Endometrial microvascular endothelial cells (primary cell): Measurements from ENCODE around the gene KCNQ5. TPM values are rescaled to one million over a fixed set of nuclear protein-coding genes. Genes with fewer than 3 reads are reported as not detected.

Source experiments
- in situ Hi-C: cut with HindIII; loops from 2 replicates; pipeline ENCODE4 v1.10.0; 2017; ENCODE audit warnings: low sequenced_read_pairs, low pct_unique_long_range_greater_than_20kb; ENCODE audit errors: inconsistent ontology term
- total RNA-seq: library from RNA; depleted of rRNA; stranded (reverse); fragments of >200 nt; gene quantifications from one replicate; pipeline ENCODE4 v1.2.3, GENCODE V29; 2015; ENCODE audit errors: inconsistent ontology term

KCNQ5 gene
- total RNA-seq, 1 donor from 2014 or later: not detected

- in situ Hi-C loops: no loop called here
Observed at GRCh38 chr6:72720464-72720863, 98.6 kb downstream of the KCNQ5 start.

DNA sequence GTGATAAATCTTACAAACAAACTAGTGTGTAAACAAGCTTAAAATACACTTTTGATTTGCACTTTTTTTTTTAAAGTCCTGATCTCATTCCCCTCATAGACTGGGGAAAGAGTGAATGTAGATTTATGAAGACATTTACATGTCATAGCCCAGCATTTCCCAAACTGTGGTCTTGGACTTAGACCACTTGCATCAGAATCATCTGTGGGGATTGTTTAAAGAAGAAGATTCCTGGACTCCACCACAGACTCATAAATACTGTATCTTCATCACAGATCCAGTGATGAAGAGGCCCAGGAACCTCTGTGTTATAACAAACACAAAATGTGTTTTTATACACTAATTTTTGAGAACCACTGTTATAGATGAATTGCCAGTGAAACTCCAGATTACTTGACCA is 99.5 kb downstream of the KCNQ5 start:
- in situ Hi-C loops: no loop called here

DNA sequence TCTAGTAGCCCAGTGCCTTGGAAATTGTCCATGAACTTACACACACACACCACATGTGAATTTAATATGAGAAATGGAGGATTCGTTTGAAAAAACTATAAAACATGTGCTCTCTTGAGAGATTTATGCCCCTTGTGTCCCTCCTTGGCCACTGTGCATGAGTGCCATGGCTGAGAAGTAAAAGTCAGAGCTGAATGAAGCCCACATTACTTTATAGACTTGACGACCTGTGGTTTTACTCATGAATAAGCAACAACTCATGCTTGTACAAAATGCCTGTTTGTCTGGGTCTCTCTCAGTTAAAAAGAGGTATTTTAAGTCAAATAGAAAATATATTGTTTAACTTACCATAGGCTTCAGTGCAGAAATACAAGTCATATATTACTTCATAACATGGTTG is 102.7 kb downstream of the KCNQ5 start:
- in situ Hi-C loops: no loop called here

GRCh38 chr6:72728706-72729343 is 107.0 kb downstream of the KCNQ5 start:
- in situ Hi-C loops: no loop called here

DNA sequence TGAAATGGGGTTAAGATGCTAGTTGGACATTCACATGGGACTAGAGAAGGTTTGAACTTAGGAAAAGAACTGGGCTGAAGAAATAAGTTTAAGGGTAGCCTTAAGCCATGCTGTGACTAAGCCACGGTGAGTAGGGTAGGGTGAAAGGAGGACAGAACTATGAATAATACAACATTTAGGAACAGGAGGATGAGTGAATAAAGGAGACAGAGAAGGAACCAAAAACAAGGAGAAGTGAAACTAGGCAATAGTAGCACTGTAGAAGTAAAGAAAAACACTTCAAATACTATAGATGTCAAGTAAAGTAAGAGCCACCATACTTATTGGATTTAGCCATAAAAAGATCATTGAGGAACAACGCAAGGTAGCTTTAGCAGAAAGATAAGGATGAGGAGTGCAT is 111.2 kb downstream of the KCNQ5 start:
- in situ Hi-C loops: no loop called here

DNA sequence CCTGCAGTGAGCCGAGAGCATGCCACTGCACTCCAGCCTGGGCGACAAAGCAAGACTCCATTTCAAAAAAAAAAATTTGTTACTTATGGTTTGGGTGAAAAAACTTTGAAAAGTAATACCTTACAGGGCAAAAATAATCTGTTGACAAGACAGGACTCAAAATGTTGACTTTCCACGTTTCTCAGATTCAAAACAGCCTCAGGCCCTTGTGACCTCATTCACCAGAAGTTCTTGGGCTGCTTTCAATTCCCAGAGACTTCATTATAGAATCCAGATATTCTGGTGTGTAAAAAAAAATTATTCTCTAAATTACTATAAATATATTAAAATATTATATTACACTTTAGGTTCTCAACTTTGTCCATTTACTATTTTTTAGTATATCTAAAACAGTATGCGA is 116.2 kb downstream of the KCNQ5 start:
- in situ Hi-C loops: no loop called here

DNA sequence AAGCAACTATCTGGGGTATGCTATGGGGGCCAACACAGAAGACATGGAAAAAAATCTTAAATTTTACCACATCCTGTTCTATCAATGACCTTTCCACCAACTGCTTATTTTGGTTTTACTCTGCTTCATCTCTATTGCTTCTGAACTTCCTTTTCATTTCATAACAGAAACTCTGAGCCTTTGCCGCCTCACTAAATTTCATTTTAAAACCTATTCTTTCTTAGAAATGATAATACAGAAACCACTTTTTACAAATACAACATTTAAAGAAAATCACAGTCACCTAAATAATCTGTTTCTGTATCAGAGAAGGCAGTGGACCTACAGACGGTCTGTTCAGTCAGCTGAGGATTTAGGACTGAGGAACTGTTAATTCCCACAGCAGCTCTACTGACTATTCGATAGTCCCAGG is 117.5 kb downstream of the KCNQ5 start:
- in situ Hi-C loops: no loop called here

DNA sequence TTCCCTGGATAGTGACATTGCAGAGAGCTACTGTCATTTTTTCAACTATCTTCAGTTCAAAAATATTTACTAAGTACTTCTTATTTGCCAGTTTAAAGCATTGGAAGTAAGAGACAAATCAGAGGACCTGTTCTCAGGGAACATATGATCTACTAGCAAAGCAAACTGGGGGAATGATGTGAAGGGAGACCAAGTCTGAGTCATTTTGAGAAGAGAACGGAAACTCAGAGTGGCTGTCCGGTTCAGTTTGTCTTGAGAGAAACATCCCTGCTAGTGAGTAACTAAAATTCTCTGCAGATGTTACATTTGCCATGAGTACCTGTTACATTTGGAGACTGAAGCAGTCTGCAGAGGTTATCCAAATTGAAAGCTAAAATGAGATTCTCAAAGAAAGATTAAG is 118.3 kb downstream of the KCNQ5 start:
- in situ Hi-C loops: no loop called here

- in situ Hi-C loops: no loop called here
Observed at GRCh38 chr6:72741083-72741482, 119.2 kb downstream of the KCNQ5 start.

GRCh38 chr6:72742001-72742673 is 120.3 kb downstream of the KCNQ5 start:
- in situ Hi-C loops: no loop called here

- in situ Hi-C loops: no loop called here
Observed at GRCh38 chr6:72746276-72746675, 124.4 kb downstream of the KCNQ5 start.

DNA sequence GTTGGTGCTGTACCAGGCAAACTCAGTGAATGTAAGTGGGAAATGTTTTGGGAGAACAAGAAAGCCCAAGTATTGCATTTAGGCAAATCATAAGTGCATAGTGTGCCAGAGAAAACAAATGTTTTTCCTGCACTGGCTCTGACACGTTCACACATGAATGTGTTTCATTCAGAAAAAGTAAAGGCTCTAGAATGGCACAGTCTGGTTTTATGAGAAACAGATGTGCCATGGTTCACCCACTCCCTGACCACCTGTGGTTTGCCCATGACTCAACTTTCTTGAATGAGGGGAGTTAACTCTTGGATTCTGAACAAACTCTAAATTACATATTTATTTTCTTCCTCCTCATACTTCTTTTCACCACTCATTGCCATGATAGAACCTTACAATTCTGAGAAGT is 126.9 kb downstream of the KCNQ5 start:
- in situ Hi-C loops: no loop called here

DNA sequence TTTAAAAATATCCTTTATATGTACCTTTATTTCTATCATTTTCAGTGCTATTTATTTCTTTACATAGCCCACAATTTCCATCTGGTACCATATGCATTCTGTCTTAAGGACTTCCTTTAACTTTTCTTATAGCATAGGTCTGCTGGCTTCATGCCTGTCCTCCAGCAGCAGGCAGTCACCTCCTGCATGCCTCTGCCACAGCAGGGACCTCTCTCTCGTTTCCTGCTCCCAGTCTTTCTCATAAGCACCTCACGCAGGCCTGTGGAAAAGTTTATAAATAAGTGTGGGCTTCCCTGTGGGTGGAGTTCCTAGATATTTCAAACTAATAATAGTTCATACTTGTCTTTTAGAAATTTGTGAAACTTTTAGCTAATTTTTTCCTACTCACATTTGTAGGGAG is 133.9 kb downstream of the KCNQ5 start:
- in situ Hi-C loops: no loop called here

GRCh38 chr6:72757048-72757447 is 135.2 kb downstream of the KCNQ5 start:
- in situ Hi-C loops: no loop called here

DNA sequence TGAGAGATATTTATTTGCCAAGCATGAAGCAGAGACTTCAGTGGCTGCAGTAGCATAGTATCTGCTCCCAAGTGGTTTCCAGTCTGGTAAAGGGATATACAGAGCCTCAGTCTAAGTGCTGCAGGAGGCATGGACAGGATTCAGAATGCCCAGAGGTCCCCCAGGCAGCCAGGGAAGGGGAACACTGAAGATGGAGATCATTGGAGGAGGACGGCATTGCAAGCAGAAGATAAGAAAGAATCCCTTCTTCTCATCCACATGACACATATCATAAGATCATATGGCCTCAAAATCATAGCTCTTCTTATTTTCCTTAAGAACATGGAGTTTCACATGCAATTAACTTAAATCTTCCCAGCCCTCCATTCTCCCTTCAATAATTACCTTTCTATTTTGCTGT is 136.1 kb downstream of the KCNQ5 start:
- in situ Hi-C loops: no loop called here

GRCh38 chr6:72758901-72759300 is 137.0 kb downstream of the KCNQ5 start:
- in situ Hi-C loops: no loop called here

DNA sequence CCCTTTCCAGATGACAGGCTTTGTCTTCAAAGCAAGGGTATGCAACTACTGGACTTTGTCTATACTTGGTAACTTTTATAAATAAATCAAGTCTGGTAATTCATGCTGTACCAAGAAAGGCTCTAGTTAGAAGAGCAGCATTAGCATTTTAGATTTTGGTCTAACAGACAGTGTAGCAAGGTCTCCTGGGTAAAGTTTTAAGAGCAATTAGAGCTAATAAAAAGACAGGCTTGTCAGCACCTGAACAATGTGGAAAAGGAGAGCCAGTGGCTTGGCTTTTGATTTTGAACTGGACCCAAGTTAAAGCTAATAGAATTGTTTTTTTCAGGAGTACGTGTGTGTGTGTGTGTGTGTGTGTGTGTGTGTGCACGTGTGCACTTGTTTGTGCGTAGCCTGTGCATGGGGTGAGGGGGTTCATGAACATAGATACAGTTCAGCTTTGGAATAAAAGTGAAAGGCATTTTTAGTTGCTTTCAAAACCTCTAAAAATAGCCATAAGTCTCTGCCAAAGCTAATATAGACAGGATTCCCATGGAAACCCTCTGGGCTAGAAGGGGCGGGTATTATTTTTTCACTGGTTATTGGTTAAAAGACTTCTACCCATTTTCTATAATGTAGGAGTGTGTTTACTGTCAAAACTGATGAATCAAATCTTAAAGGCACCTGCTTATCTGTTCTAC is 138.4 kb downstream of the KCNQ5 start:
- in situ Hi-C loops: no loop called here

DNA sequence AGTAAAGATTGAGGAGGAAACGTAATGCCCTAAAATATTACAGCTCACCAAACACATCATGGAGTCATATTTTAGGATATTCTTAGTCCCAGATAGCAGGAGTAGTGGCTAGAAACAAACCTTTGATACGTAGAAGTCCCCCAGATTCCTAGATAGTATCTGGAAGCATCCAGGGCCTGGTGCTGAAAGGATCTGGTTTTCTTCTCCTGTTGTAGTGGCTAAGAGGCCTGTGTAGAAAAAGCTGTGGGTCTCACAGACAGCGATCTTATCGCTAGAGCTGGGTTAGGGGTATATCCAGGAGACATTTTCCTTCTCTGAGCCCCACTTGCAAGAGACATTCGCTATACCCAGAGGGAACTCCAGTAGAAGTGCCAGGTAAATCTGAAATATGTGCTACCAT is 139.9 kb downstream of the KCNQ5 start:
- in situ Hi-C loops: no loop called here

DNA sequence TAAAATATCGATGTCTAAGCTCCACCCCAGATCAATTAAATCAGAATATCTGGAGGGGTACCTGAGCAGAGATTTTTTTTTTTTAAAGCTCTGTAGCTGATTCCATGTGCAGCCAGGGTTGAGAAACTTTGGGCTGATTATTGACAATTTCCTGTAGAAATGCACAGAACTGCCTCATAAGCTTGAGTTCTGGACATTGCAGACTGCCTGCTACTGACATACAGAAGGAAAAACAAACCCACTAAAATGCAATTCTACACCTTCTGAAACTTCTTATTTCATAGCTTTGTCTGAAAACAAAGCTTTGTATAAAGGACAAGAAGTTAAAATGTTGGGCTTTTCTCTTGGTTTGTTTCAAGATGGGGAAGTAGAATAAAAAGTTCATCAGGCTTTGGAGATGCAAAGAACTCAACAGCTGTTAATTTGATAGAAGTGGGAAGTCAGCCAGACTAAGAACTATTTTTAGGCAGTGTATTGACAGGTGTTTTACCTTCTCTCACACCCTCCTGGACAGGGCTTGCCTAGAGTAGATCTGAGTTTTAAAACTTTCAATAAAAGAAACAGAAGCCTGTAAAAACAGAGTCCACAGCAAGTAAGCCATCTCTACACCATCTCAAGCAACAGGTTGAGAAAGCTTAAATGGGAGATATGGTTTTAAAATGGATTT is 147.7 kb downstream of the KCNQ5 start:
- in situ Hi-C loops: no loop called here

DNA sequence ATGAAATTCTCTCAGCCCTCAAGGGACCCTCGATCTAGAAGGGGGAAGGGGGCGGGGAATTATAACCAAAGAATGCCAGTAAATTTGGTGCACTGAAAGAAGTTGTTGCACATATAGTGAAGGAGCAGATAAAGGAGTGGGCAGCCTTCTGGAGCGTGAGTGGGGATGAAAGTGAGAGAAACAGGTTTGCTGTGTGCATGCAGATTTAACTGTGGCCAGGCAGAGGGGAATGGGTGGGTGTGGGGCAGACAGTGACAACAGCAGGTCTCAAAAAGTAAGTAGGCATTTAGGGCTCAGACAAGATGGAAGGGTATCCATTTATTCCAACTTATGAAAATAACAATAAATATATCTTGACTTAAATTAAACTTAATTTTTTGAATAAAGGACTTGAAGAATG is 149.1 kb downstream of the KCNQ5 start:
- in situ Hi-C loops: no loop called here
